DMS114 treated with DMSO at 0.1 percent for 48 hours (cell line): ENCODE data around the gene HNRNPH3.

Experiments
- DNase-seq: peaks from one replicate; lab custom pipeline; 2025; ENCODE audit not compliant: unreplicated experiment; lab: John Stamatoyannopoulos, UW

Gene HNRNPH3

DNA sequence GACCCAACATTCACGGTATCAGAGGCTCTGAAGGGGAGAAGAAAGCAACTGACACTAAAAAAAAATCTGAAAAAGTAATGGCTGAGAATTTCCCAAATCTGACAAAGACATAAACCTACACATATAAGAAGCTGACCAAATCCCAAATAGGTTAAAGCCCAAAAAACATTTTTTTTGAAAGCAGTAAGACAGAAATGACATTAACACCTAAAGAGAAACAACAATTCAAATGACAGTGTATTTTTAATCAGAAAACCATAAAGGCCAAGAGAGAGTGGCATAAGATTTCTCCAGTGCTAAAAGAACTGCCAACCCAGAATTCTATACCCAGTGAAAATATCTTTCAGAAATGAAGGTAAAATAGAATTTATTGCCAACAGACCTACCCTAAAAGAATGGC, 39.7 kb downstream of the HNRNPH3 start:
- no peak for DNase-seq

- no peak for DNase-seq
Observed at GRCh38 chr10:68385740-68386139, 53.9 kb downstream of the HNRNPH3 start.
